Lower leg skin (tissue), 3 donors: Measurements from ENCODE around the gene KCNJ6.

ENCODE experiments used
- POLR2A ChIP-seq, 2 donors: fragments of 450-650 bp; IDR thresholded peaks; one replicate each; pipeline ENCODE4 v1.6.1; 2016 to 2017; ENCODE audit warnings: antibody characterized with exemption in 2 of 2, mild to moderate bottlenecking in 1 of 2, moderate library complexity in 1 of 2
- TF ChIP-seq, protein P1 (sequence below), 3 donors: fragments of 450-650 bp; IDR thresholded peaks; one replicate each; pipeline ENCODE4 v1.5.1; 2016; ENCODE audit warnings: antibody characterized with exemption in 3 of 3, mild to moderate bottlenecking in 3 of 3, moderate library complexity in 2 of 3

DNA sequence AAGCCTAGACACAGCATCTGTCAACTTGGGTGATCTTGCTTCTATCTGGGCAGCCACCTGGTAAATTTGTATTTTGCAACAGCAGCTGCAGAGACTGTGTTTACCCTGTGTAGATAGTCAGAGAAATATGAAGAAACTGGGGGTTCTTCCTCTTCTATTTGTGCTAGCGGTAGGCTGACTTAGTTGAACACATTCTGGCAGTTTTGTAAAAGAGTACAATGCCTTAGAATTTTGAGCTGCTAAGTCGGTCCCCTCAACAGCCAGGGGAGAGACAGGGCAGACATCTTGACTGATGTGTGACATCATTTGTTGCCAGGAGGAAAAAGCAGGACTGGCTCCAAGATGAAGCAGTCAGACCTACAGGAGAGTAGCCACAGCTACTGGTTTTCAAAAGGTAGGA, 53.7 kb downstream of the KCNJ6 start:
- TF ChIP-seq, protein P1, sequence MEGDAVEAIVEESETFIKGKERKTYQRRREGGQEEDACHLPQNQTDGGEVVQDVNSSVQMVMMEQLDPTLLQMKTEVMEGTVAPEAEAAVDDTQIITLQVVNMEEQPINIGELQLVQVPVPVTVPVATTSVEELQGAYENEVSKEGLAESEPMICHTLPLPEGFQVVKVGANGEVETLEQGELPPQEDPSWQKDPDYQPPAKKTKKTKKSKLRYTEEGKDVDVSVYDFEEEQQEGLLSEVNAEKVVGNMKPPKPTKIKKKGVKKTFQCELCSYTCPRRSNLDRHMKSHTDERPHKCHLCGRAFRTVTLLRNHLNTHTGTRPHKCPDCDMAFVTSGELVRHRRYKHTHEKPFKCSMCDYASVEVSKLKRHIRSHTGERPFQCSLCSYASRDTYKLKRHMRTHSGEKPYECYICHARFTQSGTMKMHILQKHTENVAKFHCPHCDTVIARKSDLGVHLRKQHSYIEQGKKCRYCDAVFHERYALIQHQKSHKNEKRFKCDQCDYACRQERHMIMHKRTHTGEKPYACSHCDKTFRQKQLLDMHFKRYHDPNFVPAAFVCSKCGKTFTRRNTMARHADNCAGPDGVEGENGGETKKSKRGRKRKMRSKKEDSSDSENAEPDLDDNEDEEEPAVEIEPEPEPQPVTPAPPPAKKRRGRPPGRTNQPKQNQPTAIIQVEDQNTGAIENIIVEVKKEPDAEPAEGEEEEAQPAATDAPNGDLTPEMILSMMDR (IDR thresholded peaks at IDR 0.05): no peak
- TF ChIP-seq POLR2A (IDR thresholded peaks at IDR 0.05): no peak
